Measurements from ENCODE around the gene KSR1. TPM values are rescaled to one million over a fixed set of nuclear protein-coding genes. Genes with fewer than 3 reads are reported as not detected.
"Not testable (repeated sequence)": the region's sequence is repeated elsewhere in the genome, so short reads cannot be mapped to it uniquely, and the experiment has no call there.

Gene KSR1
- total and polyA plus RNA-seq, 2 donors (not counting 1 experiment from before 2014, with no cell fraction given): 5.3 to 10.1 TPM

DNA sequence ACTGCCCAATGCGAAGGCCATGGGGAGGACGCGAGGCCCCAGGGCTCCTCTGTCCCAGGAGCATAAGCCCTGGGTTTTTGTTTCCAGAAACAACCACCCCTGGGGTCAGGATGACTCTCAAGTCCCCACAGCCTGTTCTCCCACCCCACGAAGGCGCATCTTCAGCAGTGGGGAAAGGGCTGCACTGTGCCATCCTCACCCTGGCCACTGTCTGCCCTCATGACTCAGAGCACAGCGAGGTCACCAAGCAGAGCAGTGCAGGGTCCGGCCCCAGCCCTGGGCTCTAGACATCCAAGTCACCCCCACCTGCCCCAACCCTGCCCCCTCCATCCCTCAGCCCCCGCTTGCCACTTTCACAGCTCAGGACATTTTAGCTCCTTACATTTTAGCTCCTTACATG, 22.7 kb upstream of the KSR1 start:
- Histone ChIP-seq H3K4me2 (ENCODE audit: extremely low read depth, insufficient read depth, low read length) (no peak overlapping the region), H3K27me3 (ENCODE audit: control insufficient read depth, insufficient read depth, low read length) (no peaks in the 10 kb centered on the region), H2AFZ (ENCODE audit: low read length) (no peak overlapping the region), H3K79me2 (ENCODE audit: control insufficient read depth, insufficient read depth, low read length) (no peaks in the 10 kb centered on the region), H3K4me3 (replicated peaks in 1 of 4; ENCODE audit: control extremely low read depth in 1 of 4, insufficient read depth in 1 of 4, low read depth in 3 of 4, low read length in 4 of 4) (no peak overlapping the region), H3K27ac (ENCODE audit: insufficient read depth, low read length) (no peak overlapping the region), H3K4me1 (ENCODE audit: control insufficient read depth, extremely low read depth, insufficient read depth, low read length) (no peaks in the 10 kb centered on the region), H3K9me3 (ENCODE audit: control insufficient read depth, insufficient read depth, low read depth, low read length) (no peaks in the 10 kb centered on the region), H3K9ac (ENCODE audit: insufficient read depth, low read length) (no peak overlapping the region), H3K36me3 (ENCODE audit: control insufficient read depth, insufficient read depth, low read length) (no peaks in the 10 kb centered on the region), H4K20me1 (ENCODE audit: control insufficient read depth, extremely low read depth, insufficient read depth, low read length) (no peaks in the 10 kb centered on the region)
- TF ChIP-seq EZH2 (IDR thresholded peaks at IDR 0.05; ENCODE audit: low read length, missing control alignments): no peak
- TF ChIP-seq, protein P1, sequence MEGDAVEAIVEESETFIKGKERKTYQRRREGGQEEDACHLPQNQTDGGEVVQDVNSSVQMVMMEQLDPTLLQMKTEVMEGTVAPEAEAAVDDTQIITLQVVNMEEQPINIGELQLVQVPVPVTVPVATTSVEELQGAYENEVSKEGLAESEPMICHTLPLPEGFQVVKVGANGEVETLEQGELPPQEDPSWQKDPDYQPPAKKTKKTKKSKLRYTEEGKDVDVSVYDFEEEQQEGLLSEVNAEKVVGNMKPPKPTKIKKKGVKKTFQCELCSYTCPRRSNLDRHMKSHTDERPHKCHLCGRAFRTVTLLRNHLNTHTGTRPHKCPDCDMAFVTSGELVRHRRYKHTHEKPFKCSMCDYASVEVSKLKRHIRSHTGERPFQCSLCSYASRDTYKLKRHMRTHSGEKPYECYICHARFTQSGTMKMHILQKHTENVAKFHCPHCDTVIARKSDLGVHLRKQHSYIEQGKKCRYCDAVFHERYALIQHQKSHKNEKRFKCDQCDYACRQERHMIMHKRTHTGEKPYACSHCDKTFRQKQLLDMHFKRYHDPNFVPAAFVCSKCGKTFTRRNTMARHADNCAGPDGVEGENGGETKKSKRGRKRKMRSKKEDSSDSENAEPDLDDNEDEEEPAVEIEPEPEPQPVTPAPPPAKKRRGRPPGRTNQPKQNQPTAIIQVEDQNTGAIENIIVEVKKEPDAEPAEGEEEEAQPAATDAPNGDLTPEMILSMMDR (conservative IDR thresholded peaks at IDR 0.05 in 1 of 2, IDR thresholded peaks at IDR 0.05 in 1 of 2; ENCODE audit: low read depth in 1 of 2, low read length in 2 of 2): no peak
- DNase-seq (ENCODE audit: low read depth in 2 of 2): no peak

DNA sequence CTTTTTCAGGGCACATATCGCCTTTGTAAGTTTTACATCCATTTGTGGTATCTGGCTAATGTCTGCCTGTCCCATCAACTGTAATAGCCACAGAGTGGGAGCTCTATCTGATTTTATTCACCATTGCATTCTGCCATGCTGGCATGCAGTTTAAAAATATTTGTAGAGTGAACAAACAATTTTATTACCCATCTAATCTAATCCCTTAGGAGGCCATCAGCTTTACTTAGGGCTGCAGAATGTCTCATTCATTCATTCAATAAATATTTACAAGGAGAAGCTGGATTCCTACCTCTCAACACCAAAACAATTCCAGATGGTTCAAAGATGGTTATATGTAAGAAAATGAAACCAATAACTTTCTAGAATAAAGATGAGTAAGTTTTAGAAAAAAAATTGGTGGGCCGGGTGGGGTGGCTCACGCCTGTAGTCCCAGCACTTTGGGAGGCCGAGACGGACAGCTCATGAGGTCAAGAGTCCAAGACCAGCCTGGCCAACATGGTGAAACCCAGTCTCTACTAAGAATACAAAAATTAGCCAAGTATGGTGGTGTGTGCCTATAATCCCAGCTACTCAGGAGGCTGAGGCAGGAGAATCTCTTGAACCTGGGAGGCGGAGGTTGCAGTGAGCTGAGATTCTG, 20.7 kb upstream of the KSR1 start:
- H3K4me2 ChIP-seq (ENCODE audit: extremely low read depth, insufficient read depth, low read length); DNase-seq (ENCODE audit: low read depth in 2 of 2); H3K79me2 ChIP-seq (ENCODE audit: control insufficient read depth, insufficient read depth, low read length); H3K9me3 ChIP-seq (ENCODE audit: control insufficient read depth, insufficient read depth, low read depth, low read length); H3K27ac ChIP-seq (ENCODE audit: insufficient read depth, low read length); H3K9ac ChIP-seq (ENCODE audit: insufficient read depth, low read length); H3K4me3 ChIP-seq (replicated peaks in 1 of 4; ENCODE audit: control extremely low read depth in 1 of 4, insufficient read depth in 1 of 4, low read depth in 3 of 4, low read length in 4 of 4); H4K20me1 ChIP-seq (ENCODE audit: control insufficient read depth, extremely low read depth, insufficient read depth, low read length); H2AFZ ChIP-seq (ENCODE audit: low read length); H3K4me1 ChIP-seq (ENCODE audit: control insufficient read depth, extremely low read depth, insufficient read depth, low read length); H3K36me3 ChIP-seq (ENCODE audit: control insufficient read depth, insufficient read depth, low read length); H3K27me3 ChIP-seq (ENCODE audit: control insufficient read depth, insufficient read depth, low read length): not testable (repeated sequence)

DNA sequence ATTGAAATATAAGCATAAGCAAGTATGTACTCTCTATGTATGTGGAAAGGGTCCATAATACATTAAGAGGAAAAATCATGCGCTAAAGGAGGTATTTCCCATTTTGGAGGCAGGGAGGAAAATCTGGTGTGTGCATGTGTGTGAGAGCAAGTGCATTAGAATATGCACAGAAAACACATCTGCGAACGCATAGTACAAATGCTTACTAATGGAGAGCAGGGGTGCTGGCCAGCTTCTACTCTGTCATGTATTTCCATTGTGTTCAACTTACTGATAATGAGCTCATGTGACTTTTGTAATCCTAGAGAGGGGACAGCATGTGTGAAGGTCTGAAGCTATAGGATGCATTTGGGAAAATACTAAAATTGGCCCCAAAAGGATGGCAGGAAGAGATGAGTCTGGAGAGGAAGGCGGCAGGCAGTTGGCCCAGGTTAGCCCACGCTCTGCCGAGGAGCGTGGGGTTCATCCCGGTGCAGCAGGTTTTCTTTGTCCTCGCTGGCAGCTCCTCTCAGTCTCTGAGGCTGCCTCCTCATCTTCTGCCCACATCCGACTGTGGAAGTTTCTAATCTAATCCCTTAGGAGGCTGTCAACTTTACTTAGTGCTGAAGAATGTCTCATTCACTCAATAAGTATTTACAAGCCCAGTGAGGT, 17.8 kb upstream of the KSR1 start:
- Histone ChIP-seq H3K9ac (ENCODE audit: insufficient read depth, low read length) (no peak overlapping the region), H3K4me3 (replicated peaks in 1 of 4; ENCODE audit: control extremely low read depth in 1 of 4, insufficient read depth in 1 of 4, low read depth in 3 of 4, low read length in 4 of 4) (no peak overlapping the region), H4K20me1 (ENCODE audit: control insufficient read depth, extremely low read depth, insufficient read depth, low read length) (no peaks in the 10 kb centered on the region), H3K27me3 (ENCODE audit: control insufficient read depth, insufficient read depth, low read length) (no peaks in the 10 kb centered on the region), H3K4me2 (ENCODE audit: extremely low read depth, insufficient read depth, low read length) (no peak overlapping the region), H3K9me3 (ENCODE audit: control insufficient read depth, insufficient read depth, low read depth, low read length) (no peaks in the 10 kb centered on the region), H3K27ac (ENCODE audit: insufficient read depth, low read length) (no peak overlapping the region), H3K79me2 (ENCODE audit: control insufficient read depth, insufficient read depth, low read length) (no peaks in the 10 kb centered on the region), H2AFZ (ENCODE audit: low read length) (no peak overlapping the region), H3K4me1 (ENCODE audit: control insufficient read depth, extremely low read depth, insufficient read depth, low read length) (no peaks in the 10 kb centered on the region), H3K36me3 (ENCODE audit: control insufficient read depth, insufficient read depth, low read length) (no peaks in the 10 kb centered on the region)
- TF ChIP-seq EZH2 (IDR thresholded peaks at IDR 0.05; ENCODE audit: low read length, missing control alignments): no peak
- TF ChIP-seq, protein P1 (conservative IDR thresholded peaks at IDR 0.05 in 1 of 2, IDR thresholded peaks at IDR 0.05 in 1 of 2; ENCODE audit: low read depth in 1 of 2, low read length in 2 of 2): no peak
- DNase-seq (ENCODE audit: low read depth in 2 of 2): peak in 1 of 2 donors; percentile 11
